ENCODE data around the gene ALKBH5. TPM values are rescaled to one million over a fixed set of nuclear protein-coding genes. Genes with fewer than 3 reads are reported as not detected.

ALKBH5 gene
- total RNA-seq, 1 experiment from 2014 or later: 94.5 TPM

- POLR2A ChIA-PET: no interaction called here
- H3K4me3 ChIP-seq (ENCODE audit: low read depth in 2 of 2, low read length in 2 of 2): no peak overlapping the region
- no peak for TF ChIP-seq REST (IDR thresholded peaks at IDR 0.05; ENCODE audit: insufficient read depth in 1 of 2, low read depth in 2 of 2, low read length in 1 of 2)
- no peak for TF ChIP-seq TCF7L2 (IDR thresholded peaks at IDR 0.05; ENCODE audit: low read depth, low read length)
- TF ChIP-seq CTCF (IDR thresholded peaks at IDR 0.05): no peak
- no peaks in the 10 kb centered on the region; the same call in 1 of the 2 replicates for H3K36me3 ChIP-seq (ENCODE audit: control insufficient read depth, insufficient read depth, low read length)
- intact Hi-C loops (cut with micrococcal nuclease; ENCODE audit: unreplicated experiment): no loop called here
- H3K27ac ChIP-seq (ENCODE audit: low read length): no peak overlapping the region
- in situ Hi-C loops (cut with HindIII; ENCODE audit: low pct_unique_long_range_greater_than_20kb, low sequenced_read_pairs): no loop called here
- no peaks in the 10 kb centered on the region for H3K4me1 ChIP-seq (ENCODE audit: control insufficient read depth, insufficient read depth, low read length)
- H3K9me3 ChIP-seq (ENCODE audit: control insufficient read depth, insufficient read depth, low read depth, low read length): no peaks in the 10 kb centered on the region
- CTCF ChIA-PET: no interaction called here
- ATAC-seq: no peak
- TSS peak; percentile 90 for BruUV-seq (replicated peaks)
- no peak for DNase-seq (ENCODE audit: low read depth, low spot score)
- no peaks in the 10 kb centered on the region for H3K27me3 ChIP-seq (ENCODE audit: control insufficient read depth, insufficient read depth, low read length)
These were observed 61.6 kb downstream of the ALKBH5 start for GRCh38 chr17:18245038-18245776.

GRCh38 chr17:18246109-18246725 lies 62.6 kb downstream of the ALKBH5 start:
- Histone ChIP-seq H3K27ac (ENCODE audit: low read length) (no peak overlapping the region), H3K27me3 (ENCODE audit: control insufficient read depth, insufficient read depth, low read length) (no peaks in the 10 kb centered on the region), H3K9me3 (ENCODE audit: control insufficient read depth, insufficient read depth, low read depth, low read length) (no peaks in the 10 kb centered on the region), H3K4me3 (ENCODE audit: low read depth in 2 of 2, low read length in 2 of 2) (no peak overlapping the region), H3K36me3 (ENCODE audit: control insufficient read depth, insufficient read depth, low read length) (no peaks in the 10 kb centered on the region; the same call in 1 of the 2 replicates), H3K4me1 (ENCODE audit: control insufficient read depth, insufficient read depth, low read length) (no peaks in the 10 kb centered on the region)
- CTCF ChIA-PET: no interaction called here
- POLR2A ChIA-PET: no interaction called here
- intact Hi-C loops (cut with micrococcal nuclease; ENCODE audit: unreplicated experiment) (no loop called here), in situ Hi-C loops (cut with HindIII; ENCODE audit: low pct_unique_long_range_greater_than_20kb, low sequenced_read_pairs) (no loop called here)
- BruUV-seq (replicated peaks): no TSS peak
- TF ChIP-seq SIN3A (IDR thresholded peaks at IDR 0.05; ENCODE audit: borderline replicate concordance, insufficient read depth, low read depth, low read length) (no peak), POLR2AphosphoS5 (IDR thresholded peaks at IDR 0.05; ENCODE audit: low read depth, low read length) (no peak), TCF7L2 (IDR thresholded peaks at IDR 0.05; ENCODE audit: low read depth, low read length) (no peak), REST (IDR thresholded peaks at IDR 0.05; ENCODE audit: insufficient read depth in 1 of 2, low read depth in 2 of 2, low read length in 1 of 2) (no peak), CTCF (IDR thresholded peaks at IDR 0.05) (no peak)
- DNase-seq (ENCODE audit: low read depth, low spot score): no peak
- no peak for ATAC-seq
